Activated CD8-positive, alpha-beta T cell treated with anti-CD3 and anti-CD28 coated beads for 36 hours (primary cell): ENCODE measurements around the gene STAG2. TPM values are rescaled to one million over a fixed set of nuclear protein-coding genes. Genes with fewer than 3 reads are reported as not detected.
"Not testable (repeated sequence)": the region's sequence is repeated elsewhere in the genome, so short reads cannot be mapped to it uniquely, and the experiment has no call there.

Experiments used
- ATAC-seq: fragments of 200-7000 bp; cut with Tn5 transposase; one replicate; pipeline ENCODE4 v1.10.0; 2021; ENCODE audit warnings: mild to moderate bottlenecking, moderate library complexity
- CTCF ChIA-PET: fragments of 350-600 bp; sonication (Branson Sonifier 250); formaldehyde crosslinking; loops from one replicate; lab custom pipeline; 2021; ENCODE audit warnings: antibody characterized with exemption; lab: Charles Lee
- POLR2A ChIA-PET: fragments of 350-600 bp; sonication (Branson Sonifier 250); formaldehyde crosslinking; loops from one replicate; lab custom pipeline; 2021; ENCODE audit warnings: antibody characterized with exemption; lab: Charles Lee
- DNase-seq: peaks from one replicate; pipeline ENCODE4 v3.0.0-alpha.2; 2020
- H3K27ac Mint-ChIP-seq: one replicate; pipeline ENCODE4 v1.8.0; 2021; ENCODE audit warnings: mild to moderate bottlenecking, mixed read lengths
- H3K27me3 Mint-ChIP-seq: one replicate; pipeline ENCODE4 v1.8.0; 2021; ENCODE audit warnings: mixed read lengths
- H3K36me3 Mint-ChIP-seq: one replicate; pipeline ENCODE4 v1.8.0; 2021; ENCODE audit warnings: low read depth, mixed read lengths
- H3K4me1 Mint-ChIP-seq: one replicate; pipeline ENCODE4 v1.8.0; 2021; ENCODE audit warnings: low read depth, mixed read lengths
- H3K4me3 Mint-ChIP-seq: one replicate; pipeline ENCODE4 v1.8.0; 2021; ENCODE audit warnings: mild to moderate bottlenecking, moderate library complexity, mixed read lengths
- H3K9me3 Mint-ChIP-seq: one replicate; pipeline ENCODE4 v1.8.0; 2021; ENCODE audit warnings: mixed read lengths
- CTCF ChIP-seq: fragments of 200-600 bp; IDR thresholded peaks from one replicate; pipeline ENCODE4 v1.8.0; 2022; ENCODE audit warnings: antibody characterized with exemption, mild to moderate bottlenecking
- intact Hi-C: fragments of 100-400 bp; cut with micrococcal nuclease; formaldehyde crosslinking; loops from one replicate; pipeline ENCODE4 v1.10.0; 2022
- total RNA-seq, 2 experiments: library from RNA; stranded (reverse); gene quantifications; one replicate each; pipeline ENCODE4 v1.2.3, GENCODE V29; 2021

STAG2 gene
- total RNA-seq, 2 experiments from 2014 or later: 93.9 to 98.4 TPM

GRCh38 chrX:124098089-124098488 is 136.6 kb downstream of the STAG2 start:
- intact Hi-C loops: no loop called here
- TF ChIP-seq CTCF: peak; percentile 64
- H3K9me3 Mint-ChIP-seq: no peaks in the 10 kb centered on the region
- POLR2A ChIA-PET: no interaction called here
- H3K36me3 Mint-ChIP-seq: peaks cover 27% of the 10 kb centered on the region
- no peak for DNase-seq
- no peaks in the 10 kb centered on the region for H3K27me3 Mint-ChIP-seq
- H3K27ac Mint-ChIP-seq: no peak overlapping the region
- peak; percentile 61 for ATAC-seq
- H3K4me1 Mint-ChIP-seq: peaks cover 8% of the 10 kb centered on the region
- no peak overlapping the region for H3K4me3 Mint-ChIP-seq
- CTCF ChIA-PET: interaction anchor here (0.9 to 1.1 kb wide), 3 partner anchors 14 to 61 kb away, joined by 3 read pairs; no protein-coding TSS in a partner anchor

GRCh38 chrX:124103966-124104365 is 142.5 kb downstream of the STAG2 start:
- intact Hi-C loops: no loop called here
- H3K4me3 Mint-ChIP-seq: no peak overlapping the region
- H3K4me1 Mint-ChIP-seq: peaks cover 2% of the 10 kb centered on the region
- H3K27me3 Mint-ChIP-seq: no peaks in the 10 kb centered on the region
- TF ChIP-seq CTCF: no peak
- DNase-seq: no peak
- ChIA-PET POLR2A (no interaction called here), CTCF (no interaction called here)
- ATAC-seq: no peak
- H3K36me3 Mint-ChIP-seq: peaks cover 20% of the 10 kb centered on the region
- H3K9me3 Mint-ChIP-seq: peaks cover 2% of the 10 kb centered on the region
- no peak overlapping the region for H3K27ac Mint-ChIP-seq

- intact Hi-C loops, POLR2A ChIA-PET, CTCF ChIA-PET: not testable (repeated sequence)
Observed at GRCh38 chrX:124104512-124104911, 143.0 kb downstream of the STAG2 start.

GRCh38 chrX:124113621-124114600 is 152.4 kb downstream of the STAG2 start:
- H3K4me3 Mint-ChIP-seq: no peak overlapping the region
- H3K4me1 Mint-ChIP-seq: no peaks in the 10 kb centered on the region
- POLR2A ChIA-PET: no interaction called here
- intact Hi-C loops: no loop called here
- CTCF ChIA-PET: no interaction called here
- H3K27me3 Mint-ChIP-seq: no peaks in the 10 kb centered on the region
- ATAC-seq: no peak
- H3K36me3 Mint-ChIP-seq: peaks cover 5% of the 10 kb centered on the region
- no peaks in the 10 kb centered on the region for H3K9me3 Mint-ChIP-seq
- no peak for DNase-seq
- H3K27ac Mint-ChIP-seq: no peak overlapping the region
- TF ChIP-seq CTCF: no peak

More at GRCh38 chrX:124104512-124104911, 143.0 kb downstream of the STAG2 start:
- H3K9me3 Mint-ChIP-seq, H3K27ac Mint-ChIP-seq, H3K4me1 Mint-ChIP-seq, DNase-seq, H3K27me3 Mint-ChIP-seq, ATAC-seq, H3K4me3 Mint-ChIP-seq: not testable (repeated sequence)
- peaks cover 18% of the 10 kb centered on the region for H3K36me3 Mint-ChIP-seq

- Mint-ChIP-seq H3K9me3 (no peaks in the 10 kb centered on the region), H3K27ac (no peak overlapping the region), H3K4me3 (no peak overlapping the region), H3K36me3 (peaks cover 2% of the 10 kb centered on the region), H3K4me1 (no peaks in the 10 kb centered on the region), H3K27me3 (no peaks in the 10 kb centered on the region)
- ATAC-seq (no peak), DNase-seq (no peak)
- CTCF ChIA-PET: no interaction called here
- TF ChIP-seq CTCF: no peak
- POLR2A ChIA-PET: no interaction called here
- intact Hi-C loops: no loop called here
Observed at GRCh38 chrX:124117325-124117724, 155.8 kb downstream of the STAG2 start.
